Activated CD4-positive, CD25-positive, alpha-beta regulatory T cell treated with anti-CD3 and anti-CD28 coated beads, Interleukin-2, amount 50 U/mL, for 16 hours (primary cell): Measurements from ENCODE around the gene MYO1B.
"Not testable (repeated sequence)": the region's sequence is repeated elsewhere in the genome, so short reads cannot be mapped to it uniquely, and the experiment has no call there.

Experiments
- DNase-seq: peaks from one replicate; pipeline ENCODE4 v3.0.0-alpha.2; 2020; ENCODE audit warnings: low read depth, low spot score

MYO1B gene

GRCh38 chr2:191405546-191405945, 160.3 kb downstream of the MYO1B start:
- no peak for DNase-seq

DNA sequence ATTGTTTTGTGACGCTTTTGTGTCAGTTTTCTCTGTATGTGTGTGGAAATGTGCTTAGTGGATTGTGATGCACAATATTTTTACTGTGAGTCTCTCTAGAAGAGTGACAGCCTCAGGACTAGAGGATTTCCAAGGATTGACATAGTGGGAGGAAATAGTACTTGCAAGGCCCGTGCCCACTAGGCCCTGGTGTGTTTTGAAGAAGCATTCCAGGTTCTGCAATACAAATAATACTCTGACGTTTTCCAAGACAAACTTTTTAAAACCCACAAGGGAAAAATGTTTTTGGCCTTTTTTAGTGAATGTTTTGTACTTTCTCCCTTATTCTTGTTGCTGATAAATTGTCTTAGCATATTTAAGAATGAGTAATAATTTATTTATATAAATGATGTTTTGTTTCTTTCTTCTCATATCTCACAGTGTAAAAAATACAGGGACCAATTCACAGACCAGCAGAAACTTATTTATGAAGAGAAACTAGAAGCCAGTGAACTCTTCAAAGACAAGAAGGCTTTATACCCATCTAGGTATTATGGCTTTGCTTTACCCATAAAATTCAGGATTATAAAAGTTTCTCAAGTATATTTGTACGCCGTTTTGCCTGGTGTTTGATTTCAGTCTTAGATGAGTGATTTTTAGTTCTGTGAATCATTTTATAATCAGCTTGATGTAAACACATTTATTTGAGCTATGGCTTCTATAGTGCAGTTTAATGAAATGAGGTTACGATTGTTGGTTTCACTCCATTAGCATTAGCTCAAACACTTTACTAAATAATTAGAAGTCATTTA, 165.6 kb downstream of the MYO1B start:
- no peak for DNase-seq

GRCh38 chr2:191411472-191411871, 166.3 kb downstream of the MYO1B start:
- no peak for DNase-seq

DNA sequence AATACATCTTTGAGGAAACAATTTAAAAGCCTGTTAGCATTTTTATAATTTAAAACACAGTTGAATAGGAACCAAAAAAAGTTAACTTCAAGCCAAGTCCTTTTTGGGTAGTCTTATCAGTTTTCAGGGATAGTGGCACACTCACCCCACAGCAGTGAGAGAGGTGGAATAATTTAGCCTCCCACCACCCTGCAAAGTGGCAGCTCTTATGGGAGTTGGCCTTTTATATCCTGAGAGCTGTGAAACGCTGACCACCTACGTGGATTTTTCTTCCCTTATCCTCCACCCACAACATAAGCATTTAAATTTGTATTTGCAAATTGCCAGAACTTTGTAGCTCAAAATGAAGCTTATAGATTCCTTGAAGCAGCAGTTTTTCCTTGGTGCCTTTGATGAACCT, 167.1 kb downstream of the MYO1B start:
- no peak for DNase-seq

DNA sequence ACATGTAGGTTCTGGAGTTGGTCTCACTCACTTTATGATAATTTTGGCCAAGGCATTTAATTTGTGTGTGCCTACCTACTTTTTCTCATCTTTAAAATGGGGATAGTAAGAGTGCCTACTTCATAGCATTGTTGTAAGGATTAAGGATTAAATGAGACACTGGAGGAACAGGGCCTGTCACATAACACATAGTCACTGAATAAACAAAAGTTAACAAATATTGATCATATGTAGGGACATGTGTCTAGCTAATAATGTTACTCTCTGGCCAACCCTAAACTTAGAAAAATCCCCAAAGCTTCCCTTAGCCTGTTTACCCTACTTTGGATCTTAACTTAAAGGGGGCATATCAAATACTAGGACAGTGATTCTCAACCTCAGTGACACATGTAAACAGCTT, 169.9 kb downstream of the MYO1B start:
- DNase-seq: no peak

GRCh38 chr2:191415858-191416257, 170.7 kb downstream of the MYO1B start:
- no peak for DNase-seq

DNA sequence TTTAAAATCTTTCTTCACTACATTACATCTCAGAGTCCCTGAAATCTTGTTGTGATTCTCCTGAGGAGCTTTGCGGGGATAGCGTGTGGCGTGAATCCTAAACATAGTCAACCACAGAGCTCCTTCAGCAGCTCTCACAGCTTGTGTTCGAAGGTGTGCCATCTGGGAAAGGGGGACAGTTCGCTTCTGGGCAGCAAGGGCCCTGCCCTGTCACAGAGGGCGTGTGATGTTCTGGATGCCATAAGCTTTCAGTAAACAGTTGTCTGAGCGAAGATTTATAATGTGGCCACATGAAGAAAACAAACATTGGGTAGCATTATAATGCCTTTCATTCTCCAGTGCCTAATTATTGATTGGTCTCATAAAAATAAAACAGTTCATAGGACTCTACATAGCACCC, 172.5 kb downstream of the MYO1B start:
- DNase-seq: no peak

DNA sequence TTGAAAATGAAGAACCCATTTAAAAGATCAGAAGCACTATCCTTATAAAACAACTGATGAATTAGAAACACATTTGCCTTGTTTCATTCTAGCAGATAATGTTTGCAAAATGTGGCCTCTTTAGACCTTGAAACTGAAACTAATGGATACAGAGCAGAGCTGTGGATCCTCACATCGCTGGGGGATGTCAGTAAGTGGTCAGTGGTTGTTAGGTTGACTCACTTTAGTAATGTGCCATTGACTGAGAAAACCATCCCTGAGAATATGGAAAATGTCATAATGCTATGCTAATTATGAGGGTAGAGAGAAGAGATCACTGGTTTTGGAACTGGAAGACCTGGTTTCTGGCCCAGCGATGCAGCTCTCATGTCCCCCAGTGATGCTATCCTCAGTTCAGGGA, 176.7 kb downstream of the MYO1B start:
- no peak for DNase-seq

- DNase-seq: no peak
Observed at GRCh38 chr2:191427031-191427430, 181.8 kb downstream of the MYO1B start.

GRCh38 chr2:191428141-191428540, 182.9 kb downstream of the MYO1B start:
- no peak for DNase-seq

- DNase-seq: no peak
Observed at GRCh38 chr2:191430476-191430875, 185.3 kb downstream of the MYO1B start.

DNA sequence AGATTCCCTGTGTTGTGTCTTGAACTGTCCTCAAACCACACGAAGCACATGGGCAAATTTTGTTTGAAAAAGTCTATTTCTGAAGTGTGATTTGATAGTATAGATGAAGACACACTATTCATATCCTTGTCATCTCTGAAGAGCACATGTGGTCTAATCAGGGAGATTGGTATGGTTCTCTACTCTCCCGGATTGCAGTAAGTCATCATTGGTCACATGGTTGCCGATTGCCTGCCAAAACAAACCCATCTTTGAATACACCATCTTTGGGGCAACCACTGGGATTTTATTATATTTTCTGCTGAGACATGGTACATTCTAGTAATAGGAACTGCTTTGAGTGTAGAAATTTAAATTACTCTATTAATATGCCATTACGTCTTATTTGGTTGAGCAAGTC, 186.9 kb downstream of the MYO1B start:
- DNase-seq: no peak

DNA sequence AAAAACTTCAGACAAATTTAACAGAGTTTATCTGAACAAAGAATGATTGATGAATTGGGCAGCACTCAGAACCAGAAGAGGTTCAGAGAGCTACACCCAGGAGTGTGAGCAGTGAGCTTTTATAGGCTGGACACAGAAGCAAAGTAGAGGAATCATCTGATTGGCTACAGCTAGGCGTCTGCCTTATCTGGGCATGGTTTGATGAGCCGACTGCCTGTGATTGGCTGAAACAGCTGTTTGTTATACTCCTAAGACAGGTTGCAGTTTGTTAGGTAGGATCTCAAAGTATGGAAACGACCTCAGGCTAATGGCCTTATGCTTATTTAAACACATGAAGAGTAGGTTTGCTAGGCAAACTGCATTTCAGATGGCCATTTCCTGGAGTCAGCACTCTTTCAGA, 188.9 kb downstream of the MYO1B start:
- no peak for DNase-seq

DNA sequence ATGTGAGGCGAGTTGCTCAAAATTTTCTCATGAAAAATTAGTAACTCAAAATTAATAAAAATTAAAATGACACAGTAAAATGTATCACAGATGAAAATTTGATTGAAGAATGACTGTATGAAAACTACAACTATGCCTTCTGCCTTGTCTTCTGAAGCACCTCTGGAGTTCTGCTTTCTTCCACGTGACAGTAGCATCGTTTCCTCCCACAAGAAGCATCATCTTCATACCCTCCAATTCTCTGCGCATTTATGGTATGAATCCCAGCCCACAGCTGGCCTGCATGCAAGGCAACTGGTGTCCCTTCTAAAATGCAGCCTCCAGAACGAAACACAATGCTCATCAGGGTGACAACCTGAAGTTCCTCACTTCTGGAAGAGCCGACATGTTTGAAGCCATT, 189.9 kb downstream of the MYO1B start:
- DNase-seq: no peak

GRCh38 chr2:191436368-191437055, 191.3 kb downstream of the MYO1B start:
- DNase-seq: no peak

- DNase-seq: no peak
Observed at GRCh38 chr2:191439481-191439880, 194.3 kb downstream of the MYO1B start.

DNA sequence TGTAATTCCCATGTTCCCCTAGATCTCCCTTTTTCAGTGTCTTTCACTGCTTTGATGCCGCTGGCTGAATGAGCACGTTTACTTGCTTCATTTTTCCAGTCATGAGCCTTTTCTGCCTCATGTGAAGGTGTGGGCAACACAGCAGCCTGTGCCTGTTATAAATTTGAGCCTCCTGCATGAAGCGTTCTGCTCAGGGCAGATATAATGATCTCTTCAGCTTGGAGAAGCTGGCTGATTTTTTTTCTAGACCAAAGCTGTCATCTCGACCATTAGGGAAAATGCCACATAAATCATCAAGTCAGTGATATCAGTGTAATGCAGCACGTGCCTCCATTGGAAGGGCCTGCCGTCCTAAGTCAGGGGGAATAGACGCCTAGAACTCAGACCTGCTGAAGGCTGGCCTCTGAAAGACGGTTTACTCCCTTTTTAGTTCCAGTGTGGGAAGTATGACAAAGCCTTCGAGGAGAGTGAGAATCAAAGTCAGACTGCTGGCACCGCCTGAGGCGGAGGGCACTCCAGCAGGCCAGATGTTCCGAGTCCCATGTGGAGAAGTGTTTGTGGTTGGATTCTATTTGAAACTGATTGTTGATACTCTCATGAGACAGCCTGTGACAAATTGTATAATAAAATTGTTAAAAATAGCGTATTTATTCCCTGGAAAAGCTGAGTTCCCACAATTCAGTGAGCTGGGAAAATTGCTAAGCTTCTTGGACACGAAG, 196.5 kb downstream of the MYO1B start:
- no peak for DNase-seq

GRCh38 chr2:191443446-191443845, 198.2 kb downstream of the MYO1B start:
- no peak for DNase-seq

DNA sequence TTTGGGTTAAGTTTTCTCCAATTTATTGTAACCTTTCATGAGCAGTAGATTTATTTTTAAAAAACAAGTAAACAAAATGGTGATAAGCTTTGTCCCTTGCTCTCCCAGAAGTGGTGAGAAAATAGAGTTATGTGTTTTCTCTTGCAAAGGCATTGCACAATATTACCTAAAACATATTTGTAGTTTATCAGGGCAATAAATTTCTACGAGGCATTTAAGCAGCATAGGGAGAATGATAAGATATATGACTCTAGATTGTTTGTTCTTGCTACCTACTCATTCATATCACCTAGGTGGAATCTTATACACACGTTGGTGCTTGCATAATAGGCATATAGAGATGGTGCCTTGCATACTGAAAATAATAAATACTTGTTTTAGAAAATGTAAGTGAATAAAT, 201.7 kb downstream of the MYO1B start:
- DNase-seq: no peak

GRCh38 chr2:191451116-191451515, 205.9 kb downstream of the MYO1B start:
- DNase-seq: no peak

- DNase-seq: no peak
Observed at GRCh38 chr2:191452065-191452464, 206.9 kb downstream of the MYO1B start.

GRCh38 chr2:191453761-191454160, 208.6 kb downstream of the MYO1B start:
- no peak for DNase-seq

DNA sequence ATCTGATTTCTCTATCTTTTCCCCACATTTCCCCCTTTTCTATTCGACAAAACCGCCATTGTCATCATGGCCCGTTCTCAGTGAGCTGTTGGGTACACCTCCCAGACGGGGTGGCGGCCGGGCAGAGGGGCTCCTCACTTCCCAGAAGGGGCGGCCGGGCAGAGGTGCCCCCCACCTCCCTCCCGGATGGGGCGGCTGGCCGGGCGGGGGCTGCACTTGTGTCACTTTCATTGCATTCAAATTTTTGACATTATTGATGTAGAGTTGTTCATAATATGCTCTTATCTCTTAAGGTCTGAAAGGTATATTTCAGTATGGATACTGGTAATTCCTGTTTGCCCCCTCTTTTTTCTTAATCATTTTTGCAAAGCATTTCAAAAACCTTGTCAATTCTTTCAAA, 211.3 kb downstream of the MYO1B start:
- DNase-seq: not testable (repeated sequence)
